ENCODE results near the gene PRR7. TPM values are rescaled to one million over a fixed set of nuclear protein-coding genes. Genes with fewer than 3 reads are reported as not detected.

The PRR7 gene
- total and polyA plus RNA-seq, 2 of the 13 experiments (the other 11 are each of a cell fraction or from before 2014, with no cell fraction given): 4.8 to 5.0 TPM

GRCh38 chr5:177455661-177456590 lies 9.3 kb downstream of the PRR7 start (continued):
- TF ChIP-seq POGK (CRISPR knock-in tag; conservative IDR thresholded peaks at IDR 0.05) (peak; percentile 21; the same call in 1 of the 2 replicates), TSC22D2 (CRISPR knock-in tag; IDR thresholded peaks at IDR 0.05; ENCODE audit: borderline replicate concordance) (no peak), TBX3 (IDR thresholded peaks at IDR 0.05; ENCODE audit: borderline replicate concordance) (no peak), ZNF563 (CRISPR knock-in tag; IDR thresholded peaks at IDR 0.05) (peak; percentile 40; the same call in 1 of the 2 replicates), AKNA (CRISPR knock-in tag; IDR thresholded peaks at IDR 0.05; ENCODE audit: borderline replicate concordance) (no peak), ZNF276 (CRISPR knock-in tag; IDR thresholded peaks at IDR 0.05; ENCODE audit: low read depth) (no peak), RBFOX2 (IDR thresholded peaks at IDR 0.05; ENCODE audit: low read depth, low read length) (peak; percentile 49), ZNF207 (IDR thresholded peaks at IDR 0.05; ENCODE audit: borderline replicate concordance) (no peak), GMEB1 (CRISPR knock-in tag; IDR thresholded peaks at IDR 0.05; ENCODE audit: borderline replicate concordance) (no peak), EZH2 (conservative IDR thresholded peaks at IDR 0.05; ENCODE audit: low read depth, low read length) (no peak), ZNF598 (CRISPR knock-in tag; IDR thresholded peaks at IDR 0.05; ENCODE audit: borderline replicate concordance) (no peak), CHCHD3 (CRISPR knock-in tag; IDR thresholded peaks at IDR 0.05) (0 out of 2 replicates have a peak, but pooled peaks have one; percentile 42), ZNF225 (CRISPR knock-in tag; IDR thresholded peaks at IDR 0.05) (no peak), SIN3B (IDR thresholded peaks at IDR 0.05; ENCODE audit: low read length) (no peak), EHMT2 (IDR thresholded peaks at IDR 0.05; ENCODE audit: borderline replicate concordance, low read depth, low read length) (no peak), RAD51 (IDR thresholded peaks at IDR 0.05; ENCODE audit: borderline replicate concordance) (no peak), ETV6 (CRISPR knock-in tag; conservative IDR thresholded peaks at IDR 0.05) (no peak), ZNF326 (CRISPR knock-in tag; IDR thresholded peaks at IDR 0.05; ENCODE audit: borderline replicate concordance) (peak; percentile 83; the same call in 1 of the 2 replicates)

All from HepG2 (cell line).